NCI-H82 treated with DMSO at 0.1 percent for 48 hours (cell line): ENCODE data around the gene RSRP1.
A peak's percentile ranks its signal among the peaks of the same experiment; 100 is the strongest.

Source experiments
- DNase-seq: peaks from one replicate; lab custom pipeline; 2025; ENCODE audit not compliant: unreplicated experiment; lab: John Stamatoyannopoulos, UW

The RSRP1 gene

DNA sequence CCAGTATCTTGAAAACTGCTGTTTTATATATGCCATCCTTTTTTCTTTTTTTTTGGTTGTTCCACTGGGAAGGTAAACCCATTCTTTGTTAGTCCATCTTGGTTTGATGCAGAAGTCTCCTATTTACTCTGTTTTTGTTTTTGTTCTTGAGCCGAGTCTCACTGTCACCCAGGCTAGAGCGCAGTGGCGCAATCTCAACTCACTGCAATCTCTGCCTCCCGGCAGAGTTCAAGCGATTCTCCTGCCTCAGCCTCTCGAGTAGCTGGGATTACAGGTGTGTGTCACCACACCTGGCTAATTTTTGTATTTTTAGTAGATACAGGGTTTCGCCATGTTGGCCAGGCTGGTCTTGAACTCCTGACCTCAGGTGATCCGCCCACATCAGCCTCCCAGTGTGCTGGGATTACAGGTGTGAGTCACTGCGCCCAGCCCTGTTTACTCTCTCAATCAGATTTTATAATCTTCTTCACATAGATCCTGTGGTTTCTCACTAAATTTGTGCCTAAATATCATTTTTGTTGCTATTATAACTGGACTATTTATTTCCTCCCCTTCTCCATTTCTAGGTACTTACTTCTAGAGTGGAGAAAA, 27.5 kb downstream of the RSRP1 start:
- no peak for DNase-seq

DNA sequence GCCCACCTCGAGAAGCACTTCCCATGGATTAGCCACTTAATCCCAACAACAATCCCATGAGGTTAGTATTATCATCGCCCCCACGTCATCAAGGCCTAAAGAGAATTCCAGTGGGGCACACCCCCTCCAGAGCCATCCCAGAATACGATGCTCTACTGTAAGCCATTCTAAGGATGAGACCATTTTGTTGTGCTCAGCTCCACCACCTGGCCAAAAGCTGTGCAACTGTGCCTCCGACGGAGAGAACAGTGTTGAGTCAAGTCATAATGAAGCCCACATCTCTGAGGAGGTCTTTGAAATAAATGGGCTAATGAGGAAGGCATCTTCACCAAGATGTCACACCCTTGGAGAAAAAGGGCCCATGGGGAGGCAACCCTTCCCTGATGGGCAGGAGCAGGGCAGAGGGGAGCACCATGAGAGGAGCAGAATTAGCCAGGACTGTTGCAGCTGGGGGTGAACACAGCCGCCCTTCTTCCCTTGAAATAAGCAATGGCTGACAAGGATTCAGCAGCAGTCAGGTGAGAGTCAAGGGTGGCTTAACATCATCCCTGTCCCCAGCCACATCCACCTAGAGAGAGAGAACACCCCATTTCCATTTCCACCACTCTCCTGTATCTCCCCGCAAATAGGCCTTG, 29.5 kb downstream of the RSRP1 start:
- DNase-seq = no peak

DNA sequence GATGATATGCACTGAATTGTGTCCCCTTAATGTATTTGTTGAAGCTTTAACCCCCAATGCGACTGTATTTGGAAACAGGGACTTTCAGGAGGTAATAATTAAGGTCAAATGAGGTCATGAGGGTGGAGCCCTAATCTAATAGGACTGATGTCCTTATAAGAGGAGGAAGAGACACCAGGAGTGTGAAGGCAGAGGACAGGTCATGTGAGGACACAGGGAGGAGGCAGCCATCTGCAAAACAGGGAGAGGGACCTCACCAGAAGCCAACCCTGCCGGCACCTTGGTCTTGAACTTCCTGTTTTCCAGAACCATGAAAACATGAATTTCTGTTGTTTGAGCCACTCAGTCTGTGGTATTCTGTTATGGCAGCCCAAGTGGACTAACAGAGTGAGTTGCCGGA, 30.2 kb downstream of the RSRP1 start:
- DNase-seq = no peak

DNA sequence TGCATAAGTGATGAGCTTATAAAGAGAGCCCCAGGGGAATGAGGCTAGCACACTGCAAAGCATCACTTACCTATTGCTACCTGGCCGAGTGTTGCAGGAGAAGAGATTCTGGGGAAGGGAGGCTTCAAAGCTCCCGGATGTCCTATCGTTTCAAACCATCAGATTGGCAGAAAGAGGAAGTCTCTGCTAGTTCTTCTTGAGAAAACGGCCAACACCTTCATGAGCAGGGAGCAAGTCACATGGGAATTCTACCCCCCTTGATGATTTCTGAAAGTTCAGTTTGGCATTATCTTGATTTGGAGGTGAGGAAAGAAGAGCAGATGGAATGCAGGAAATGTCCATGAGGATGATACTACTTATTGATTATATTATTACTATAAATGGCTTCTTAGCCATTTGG, 31.1 kb downstream of the RSRP1 start:
- DNase-seq = no peak

DNA sequence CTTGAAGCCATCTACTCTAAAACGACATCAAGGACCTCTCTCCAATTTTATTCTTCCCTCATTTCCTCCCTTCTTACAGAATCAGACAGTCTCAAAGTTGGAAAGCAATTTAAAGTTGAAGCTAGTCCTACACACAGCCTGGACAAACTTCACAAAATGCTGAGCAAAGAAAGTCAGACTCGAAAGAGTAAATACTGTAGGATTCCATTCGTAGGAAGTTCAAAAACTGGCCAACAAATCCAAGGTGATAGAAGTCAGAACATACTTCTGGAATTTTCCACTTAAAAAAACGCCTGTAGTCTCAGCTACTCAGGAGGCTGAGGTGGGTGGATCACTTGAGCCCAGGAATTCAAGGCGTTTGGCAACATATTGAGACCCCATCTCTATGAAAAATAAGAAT, 34.5 kb downstream of the RSRP1 start:
- no peak for DNase-seq

DNA sequence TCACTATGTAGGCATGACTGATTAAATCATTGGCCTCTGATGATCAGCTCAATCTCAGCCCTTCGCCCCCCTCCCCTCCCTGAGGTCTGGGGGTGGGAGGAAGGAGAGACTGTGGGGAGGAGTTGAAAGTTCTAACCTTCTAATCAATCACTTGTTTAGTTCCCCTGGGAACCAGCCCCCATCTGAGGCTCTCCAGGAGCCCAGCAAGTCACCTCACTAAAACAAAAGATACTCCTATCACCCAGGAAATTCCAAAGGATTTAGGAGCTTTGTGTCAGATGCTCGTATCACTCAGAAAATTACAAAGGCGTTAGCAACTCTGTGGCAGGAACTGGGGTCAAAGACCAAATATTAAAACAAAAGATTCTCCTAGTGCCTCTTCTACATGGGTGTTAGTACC, 36.5 kb downstream of the RSRP1 start:
- DNase-seq = no peak

DNA sequence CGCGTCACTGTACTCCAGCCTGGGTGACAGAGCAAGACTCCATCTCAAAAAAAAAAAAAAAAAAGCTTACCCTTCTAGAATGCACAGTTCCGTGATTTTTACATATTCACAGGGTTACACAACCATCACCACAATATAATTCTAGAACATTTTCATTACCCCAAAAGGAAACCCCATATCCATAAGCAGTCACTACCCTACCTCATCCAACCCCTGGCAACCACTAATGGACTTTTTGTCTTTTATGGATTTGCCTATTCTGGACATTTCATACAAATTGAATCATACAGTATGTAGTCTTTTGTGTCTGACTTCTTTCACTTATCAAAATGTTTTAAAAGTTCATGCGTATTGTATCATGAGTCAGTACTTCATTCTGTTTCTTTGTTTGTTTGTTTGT, 37.7 kb downstream of the RSRP1 start:
- DNase-seq = no peak

DNA sequence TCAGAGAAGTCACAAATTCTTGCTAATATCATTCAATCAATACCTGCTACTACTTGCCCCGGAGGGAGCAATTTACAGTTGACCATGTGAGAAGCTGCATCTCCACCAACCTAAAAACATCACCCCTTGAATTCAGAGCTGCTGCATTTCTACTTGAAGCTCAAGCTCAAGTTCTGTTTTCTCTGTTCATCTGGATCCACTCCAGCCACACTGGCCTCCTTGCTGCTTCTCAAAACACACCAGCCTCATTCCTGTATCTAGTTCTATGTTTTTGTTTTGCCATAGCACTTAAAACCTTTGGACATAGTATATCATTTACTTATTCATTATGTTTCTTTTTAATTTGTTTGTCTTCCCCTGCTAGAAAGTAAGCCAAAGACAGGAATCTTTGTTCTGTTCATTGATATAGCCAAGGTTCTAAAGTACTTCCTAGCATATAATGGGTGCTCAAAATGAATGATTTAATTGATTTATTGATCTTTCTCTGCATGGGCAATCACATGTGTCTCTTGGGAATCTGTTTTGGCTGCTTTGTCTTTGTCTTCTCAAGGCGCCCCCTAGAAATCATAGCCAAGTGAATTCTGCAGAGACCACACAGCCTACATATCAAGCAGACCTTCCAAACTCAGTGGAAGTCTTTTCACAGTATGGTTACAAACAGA, 38.6 kb downstream of the RSRP1 start:
- no peak for DNase-seq

DNA sequence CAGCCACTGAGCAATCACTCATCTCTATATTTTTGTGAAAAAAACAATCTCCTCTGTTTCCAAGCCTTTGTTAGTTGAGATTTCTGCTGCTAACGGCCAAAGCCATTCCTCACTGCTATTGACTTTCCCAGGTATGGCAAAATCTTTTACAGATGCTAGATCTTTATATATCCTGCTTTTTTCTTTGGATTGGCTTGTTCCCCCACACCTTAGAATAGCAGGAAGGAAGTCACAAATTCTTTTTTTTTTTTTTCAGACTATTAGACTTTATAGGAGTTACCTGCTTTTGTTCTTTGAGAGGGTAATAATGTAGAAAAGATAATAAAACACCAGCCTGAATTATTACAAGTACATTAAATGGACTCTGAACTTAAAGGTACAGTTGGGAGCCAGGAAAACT, 39.2 kb downstream of the RSRP1 start:
- DNase-seq = no peak

DNA sequence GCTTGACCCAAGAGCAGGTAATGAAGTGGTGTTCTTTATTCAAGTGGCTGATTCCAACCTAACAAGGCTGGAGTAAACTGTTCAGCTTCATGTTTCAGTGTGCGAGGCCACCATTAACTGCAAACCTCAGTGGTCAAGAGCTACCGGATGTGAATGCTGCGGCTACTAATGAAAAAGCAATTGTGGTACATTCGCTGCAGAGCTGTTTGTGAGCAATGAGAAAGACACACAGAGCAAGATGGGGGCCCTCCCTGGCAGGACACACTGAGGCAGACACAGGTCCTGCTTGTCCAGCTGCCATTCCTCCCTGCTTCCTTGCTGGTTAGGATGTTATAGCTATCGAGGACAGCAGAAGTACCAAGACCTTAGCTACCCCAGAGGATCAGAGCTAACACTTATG, 41.1 kb downstream of the RSRP1 start:
- DNase-seq = no peak

DNA sequence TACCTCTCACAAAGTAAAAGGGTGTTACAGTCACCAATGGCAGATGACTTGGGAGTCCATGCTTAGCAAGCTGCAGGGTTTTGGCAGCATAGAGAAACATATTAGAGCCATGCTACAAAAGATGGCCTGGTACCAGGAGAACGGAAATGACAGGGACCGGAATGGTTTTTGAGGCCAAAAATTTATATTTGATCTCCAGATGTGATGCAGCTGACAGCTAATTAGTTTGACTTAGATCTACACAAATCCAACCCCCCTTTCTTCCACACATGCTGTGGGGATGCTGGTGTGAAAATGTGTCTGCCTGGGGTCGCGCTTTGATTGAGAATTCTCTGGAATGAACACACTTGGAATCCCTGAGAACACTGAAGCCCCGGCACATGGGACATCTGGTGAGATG, 41.5 kb downstream of the RSRP1 start:
- no peak for DNase-seq

DNA sequence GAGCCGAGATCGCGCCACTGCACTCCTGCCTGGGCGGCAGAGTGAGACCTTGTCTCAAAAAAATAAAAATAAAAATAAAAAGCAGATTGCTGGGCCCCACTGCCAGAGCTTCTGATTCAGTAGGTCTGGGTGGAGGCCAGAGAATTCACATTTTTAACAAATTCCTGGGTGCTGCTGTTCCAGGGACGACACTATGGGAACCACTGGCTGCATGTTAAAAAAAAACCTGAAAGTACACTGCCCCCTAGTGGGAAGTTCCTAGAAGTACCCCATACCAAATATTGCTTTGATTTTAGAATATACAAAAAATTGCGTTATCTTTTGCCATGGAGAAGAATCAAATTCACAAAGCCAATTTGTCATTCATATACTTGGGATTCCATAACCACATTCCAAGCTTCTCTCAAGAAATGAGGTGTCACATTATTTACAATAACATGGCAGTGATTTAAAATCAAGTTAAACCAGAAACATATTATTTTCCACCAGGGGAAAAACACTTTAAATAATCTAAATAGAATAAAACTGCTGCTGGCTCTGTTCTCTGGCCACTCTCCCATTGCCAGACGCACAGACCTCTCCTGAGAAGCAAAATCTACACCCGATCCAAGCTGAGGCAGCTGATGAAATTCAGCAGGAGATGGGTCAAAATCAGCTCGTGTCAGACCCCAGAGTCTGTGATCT, 42.3 kb downstream of the RSRP1 start:
- peak; percentile 16 for DNase-seq

DNA sequence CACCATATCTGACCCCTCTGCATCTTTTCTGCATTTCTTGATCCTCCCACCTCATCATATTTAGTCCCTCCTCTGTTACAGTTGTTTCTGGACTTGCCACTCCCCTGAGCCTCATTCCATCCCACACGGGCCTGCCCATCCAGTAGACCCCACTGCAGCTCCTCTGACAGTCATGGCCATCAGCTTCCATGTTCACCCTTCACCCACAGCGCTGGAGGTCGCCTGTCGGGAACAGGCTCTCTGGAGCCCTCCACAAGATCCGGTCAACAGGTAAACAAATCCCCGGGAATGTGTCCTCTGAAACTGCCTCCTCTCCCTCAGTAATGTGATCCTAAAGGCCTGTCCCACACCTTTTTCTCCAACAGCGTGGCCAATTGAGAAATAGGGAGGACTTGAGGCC, 46.2 kb downstream of the RSRP1 start:
- DNase-seq = no peak

DNA sequence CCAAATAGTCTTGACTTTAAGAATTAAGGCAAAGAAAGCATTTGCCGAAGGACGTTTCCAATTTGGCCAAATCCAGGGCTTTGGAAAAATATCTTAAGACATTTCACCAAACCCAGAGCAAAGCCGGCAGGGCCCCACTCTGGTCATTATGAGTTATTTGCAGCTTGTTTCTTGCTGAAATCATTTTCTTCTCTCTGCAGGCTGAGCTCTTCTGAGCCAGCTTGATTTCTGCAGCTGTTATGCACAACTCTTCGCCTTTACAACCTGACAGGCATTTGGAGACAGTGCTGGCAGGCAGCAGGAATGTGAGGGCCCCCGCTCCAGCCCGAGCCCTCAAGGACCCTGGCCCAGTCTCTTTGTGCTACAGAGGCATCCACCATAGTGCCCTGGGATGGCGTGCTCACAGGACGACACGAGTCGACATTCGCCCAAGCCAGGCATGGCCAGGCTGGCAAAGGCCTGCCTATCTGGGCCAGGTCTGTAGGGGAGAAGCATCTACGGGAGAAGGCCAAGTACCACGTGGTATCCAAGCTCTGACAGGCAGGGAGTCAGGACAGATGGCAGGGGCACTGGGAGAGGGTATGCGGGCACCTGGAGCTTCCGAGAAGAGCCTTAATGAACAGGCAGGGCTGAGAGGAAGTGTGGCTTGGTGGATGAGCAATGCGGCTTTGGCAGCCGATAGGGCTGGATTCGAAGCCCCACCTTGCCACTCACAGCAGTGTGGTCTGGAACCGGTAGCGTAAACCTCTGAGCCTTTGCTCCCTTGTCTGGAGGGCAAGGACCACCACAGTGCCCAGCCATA, 47.2 kb downstream of the RSRP1 start:
- no peak for DNase-seq

DNA sequence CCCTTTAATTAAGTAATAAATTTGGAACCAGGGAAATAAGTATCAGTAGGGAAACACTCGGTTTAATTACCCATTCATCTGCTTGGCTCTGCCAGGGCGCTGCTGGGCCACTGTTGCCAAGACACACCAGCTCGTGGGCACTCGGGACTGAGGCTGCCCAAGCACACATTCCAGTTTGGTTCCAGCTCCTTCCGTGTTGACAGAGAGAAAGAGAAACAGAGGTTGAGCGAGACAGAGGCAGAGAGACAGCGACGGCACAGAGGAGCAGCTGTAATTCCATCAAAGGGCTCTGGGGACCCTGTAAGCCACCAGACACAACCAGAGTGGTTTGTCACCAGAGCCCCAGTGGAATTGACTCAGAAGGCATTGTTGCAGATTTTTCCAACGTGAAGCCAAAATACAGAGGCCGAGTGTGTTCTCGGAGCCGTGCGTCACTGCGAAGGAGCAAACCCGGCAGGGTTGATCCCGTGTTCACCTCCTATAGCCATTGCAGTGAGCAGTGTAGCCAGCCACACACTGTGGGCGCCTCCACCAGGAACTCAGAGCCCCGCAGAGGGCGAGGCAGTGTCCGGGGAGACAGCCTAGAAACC, 48.5 kb downstream of the RSRP1 start:
- no peak for DNase-seq

DNA sequence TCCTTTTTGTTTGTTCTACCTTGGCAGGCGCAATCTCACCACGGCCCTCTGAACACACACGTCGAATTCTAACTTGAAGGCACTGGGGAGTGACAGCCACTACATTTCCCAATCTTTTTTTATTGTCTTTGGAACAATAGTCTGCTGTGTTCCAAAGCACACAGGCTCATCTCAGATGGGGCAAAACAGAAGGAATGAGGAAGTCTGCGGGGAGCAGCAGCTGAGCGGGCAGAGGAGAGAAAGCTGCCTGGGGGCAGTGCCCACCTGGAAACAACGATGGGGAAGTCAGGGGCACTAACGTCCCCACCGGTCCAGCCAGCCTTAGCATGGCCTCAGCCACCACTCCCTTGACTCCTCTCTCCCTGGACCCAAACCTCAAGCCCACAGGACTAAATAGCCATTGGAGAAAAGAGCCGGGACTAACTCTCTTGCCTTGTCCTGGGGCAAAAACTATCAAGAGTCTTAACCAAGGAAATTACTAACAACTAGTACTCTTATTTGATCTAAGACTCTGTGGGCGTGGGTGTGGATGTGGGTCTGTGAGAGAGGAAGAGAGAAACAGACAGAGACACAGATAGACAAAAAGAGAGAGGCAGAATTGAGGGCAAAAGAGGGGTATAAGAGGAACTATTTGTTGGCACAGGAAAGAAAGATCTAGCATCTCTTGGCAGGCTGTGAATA, 49.1 kb downstream of the RSRP1 start:
- DNase-seq = no peak

DNA sequence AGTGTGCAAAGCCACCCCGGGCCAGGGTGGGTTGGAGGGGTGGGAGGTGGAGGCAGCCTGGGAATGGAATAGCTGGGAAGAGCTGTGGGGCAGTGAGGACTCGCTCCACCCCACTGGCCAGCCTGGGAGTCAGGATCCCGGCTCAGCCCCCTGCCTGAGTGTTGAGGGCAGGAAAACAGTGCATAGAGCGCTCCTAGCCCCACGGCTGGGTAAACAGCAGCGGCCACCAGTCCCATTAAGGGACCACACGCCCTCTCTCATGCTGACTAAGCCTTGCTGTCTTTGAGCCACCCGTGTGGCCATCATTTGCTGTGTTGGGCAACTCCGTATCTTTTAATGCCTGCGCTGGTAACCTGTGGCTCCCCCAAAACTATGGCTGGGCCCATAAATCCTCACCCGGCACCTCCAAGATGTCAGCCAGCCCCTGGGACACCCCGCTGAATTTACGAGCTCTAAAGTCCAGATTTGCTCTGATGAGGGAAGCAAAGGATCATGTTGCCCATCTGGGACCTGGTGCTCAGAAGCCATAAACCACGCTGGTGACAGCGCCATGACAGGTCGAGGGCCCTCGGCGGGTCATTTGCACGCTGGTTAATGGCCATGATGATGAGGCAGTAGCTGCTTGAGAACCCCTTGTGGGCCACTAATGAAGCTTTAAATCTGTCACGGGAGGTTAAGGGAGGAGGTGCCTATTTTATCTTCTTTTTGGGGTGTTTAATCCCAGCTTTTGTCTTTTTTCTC, 49.8 kb downstream of the RSRP1 start:
- no peak for DNase-seq

DNA sequence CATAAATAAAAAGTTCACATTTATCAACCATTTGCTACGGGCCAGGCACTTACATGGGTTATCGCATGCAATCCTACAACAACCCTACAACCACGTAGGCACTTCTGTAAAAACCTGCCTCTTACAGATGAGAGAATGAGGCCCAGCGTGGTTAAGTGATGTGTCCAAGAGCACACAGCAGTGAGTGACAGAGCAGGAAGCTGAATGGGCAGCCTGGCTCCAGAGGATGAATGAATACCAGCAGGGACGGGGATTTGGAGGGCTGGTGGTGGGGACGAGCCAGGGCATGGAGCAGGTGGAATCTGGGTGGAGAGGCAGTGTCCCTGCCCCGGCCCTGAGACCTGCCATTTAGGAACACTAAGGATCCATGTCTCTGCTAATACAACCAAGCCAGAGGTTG, 50.4 kb downstream of the RSRP1 start:
- DNase-seq = no peak

DNA sequence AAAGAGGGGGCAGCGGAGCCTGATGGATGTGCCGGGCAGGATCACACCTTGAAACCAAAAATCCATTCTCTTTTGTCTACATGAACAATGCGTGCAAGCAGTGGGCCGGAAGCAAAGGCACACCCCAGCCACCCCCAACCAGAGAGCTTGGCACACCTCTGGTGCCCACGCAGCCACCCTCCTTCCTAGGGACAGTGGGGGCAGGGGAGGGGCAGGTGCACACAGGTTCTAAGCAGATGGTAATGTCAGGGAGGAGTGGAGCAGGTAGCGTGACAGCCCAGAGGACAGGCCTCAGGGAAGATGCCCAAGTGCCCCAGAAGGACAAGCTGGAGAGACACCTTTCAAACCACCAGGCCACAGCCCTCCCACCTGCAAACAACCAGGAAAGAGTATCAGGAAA, 51.4 kb downstream of the RSRP1 start:
- no peak for DNase-seq

DNA sequence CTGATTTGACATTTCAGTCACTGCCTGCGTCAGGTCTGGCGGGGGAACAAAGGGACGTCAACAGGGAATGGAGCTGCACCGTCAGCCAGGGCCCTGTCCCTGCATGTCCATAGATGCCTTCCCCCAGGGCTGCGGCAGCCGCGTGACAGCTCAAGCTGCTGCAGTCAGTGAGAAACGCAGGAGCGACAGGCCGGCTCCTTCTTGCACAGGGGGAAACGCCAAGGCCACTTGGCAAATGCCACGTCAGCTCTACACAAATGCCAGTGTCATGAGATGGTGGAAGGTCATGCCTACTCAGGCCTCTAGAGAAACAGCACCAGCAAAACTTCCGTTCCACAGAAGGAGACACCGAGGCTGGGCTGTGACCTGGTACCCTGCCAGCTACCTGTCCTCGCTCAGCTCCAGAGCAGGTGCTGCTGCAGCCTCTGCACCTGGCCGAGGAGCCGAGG, 52.7 kb downstream of the RSRP1 start:
- no peak for DNase-seq
